GM12875 (cell line): ENCODE results near the gene TMBIM4.
"Not testable (repeated sequence)": the region's sequence is repeated elsewhere in the genome, so short reads cannot be mapped to it uniquely, and the experiment has no call there.

Experiments used
- H3K4me3 ChIP-seq: one replicate; pipeline ENCODE4 v1.5.1; 2011; ENCODE audit warnings: low read depth, low read length, control low read depth
- CTCF ChIP-seq: IDR thresholded peaks from 2 replicates; pipeline ENCODE4 v1.5.1; 2011; ENCODE audit warnings: low read depth, mild to moderate bottlenecking, control low read depth, inconsistent platforms, low read length, moderate library complexity, borderline replicate concordance; ENCODE audit not compliant: insufficient read depth

The TMBIM4 gene

GRCh38 chr12:66189889-66190288 is 20.1 kb upstream of the TMBIM4 start:
- no peak overlapping the region for H3K4me3 ChIP-seq
- TF ChIP-seq CTCF: no peak

- no peak for TF ChIP-seq CTCF
- peak overlapping the region; percentile 62 for H3K4me3 ChIP-seq
Measured at GRCh38 chr12:66189486-66189843, 19.7 kb upstream of the TMBIM4 start.

DNA sequence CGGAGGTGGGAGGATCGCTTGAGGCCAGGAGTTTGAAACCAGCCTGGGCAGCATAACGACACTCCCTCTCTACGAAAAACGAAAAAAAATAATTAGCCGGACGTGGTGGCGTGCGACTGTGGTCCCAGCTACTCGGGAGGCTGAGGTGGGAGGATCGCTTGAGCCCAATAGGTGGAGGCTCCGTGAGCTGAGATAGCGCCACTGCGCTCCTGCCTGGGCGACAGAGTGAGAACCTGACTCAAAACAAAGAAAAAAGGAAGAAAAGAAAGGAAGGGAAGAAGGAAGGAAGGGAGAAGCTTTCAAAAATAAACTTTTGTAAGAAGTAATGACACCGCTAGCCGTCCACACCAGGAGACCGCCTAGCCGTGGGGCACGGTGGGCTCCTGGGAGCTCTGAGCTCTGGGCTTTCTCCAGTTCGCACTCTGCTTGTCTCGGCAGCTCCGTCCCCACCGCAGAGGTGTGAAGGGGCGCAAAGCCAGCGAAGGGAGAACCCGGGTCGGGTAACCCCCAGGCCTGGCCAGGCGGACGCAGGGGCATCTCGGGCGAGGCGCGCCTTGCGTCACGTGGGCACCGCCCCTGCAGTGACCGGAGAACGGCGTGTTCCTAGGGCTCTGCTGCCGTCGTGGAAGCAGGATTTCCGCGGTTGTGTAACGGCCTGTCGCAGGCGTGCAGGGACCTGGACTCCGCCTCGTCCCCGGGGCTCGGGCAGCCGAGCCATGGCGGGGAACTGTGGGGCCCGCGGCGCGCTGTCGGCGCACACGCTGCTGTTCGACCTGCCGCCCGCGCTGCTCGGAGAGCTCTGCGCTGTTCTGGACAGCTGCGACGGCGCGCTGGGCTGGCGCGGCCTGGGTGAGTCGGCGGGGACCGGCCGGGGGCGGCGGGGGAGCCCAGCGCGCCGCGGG is 19.0 kb upstream of the TMBIM4 start, which contains the start of gene IRAK3:
IRAK3 (plus strand) TSS at position 631 of the 902 bp plus-strand sequence; CDS start at position 717, 86 bp downstream.
- no peak for TF ChIP-seq CTCF
- peak within 1 kb of the TSS; percentile 62 for H3K4me3 ChIP-seq

DNA sequence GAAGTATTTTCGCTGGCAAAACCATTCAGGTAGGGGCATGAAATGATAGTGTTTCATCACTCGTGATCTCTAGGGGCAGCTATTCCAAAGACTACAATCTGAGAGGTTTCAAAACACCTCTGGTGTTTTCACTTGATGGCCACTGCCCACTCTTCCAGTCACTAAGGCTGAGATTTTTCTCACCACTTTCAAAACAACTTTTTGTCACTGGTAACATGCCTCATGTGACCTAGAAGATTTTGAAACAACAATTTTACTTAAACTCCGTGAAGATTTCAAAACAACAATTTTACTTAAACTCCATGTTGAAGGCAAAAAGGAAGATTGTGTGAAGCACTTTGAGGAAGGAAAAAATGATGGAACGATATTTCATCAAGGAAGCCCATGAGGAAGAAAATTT is 18.0 kb upstream of the TMBIM4 start:
- TF ChIP-seq CTCF: no peak
- no peak overlapping the region for H3K4me3 ChIP-seq

DNA sequence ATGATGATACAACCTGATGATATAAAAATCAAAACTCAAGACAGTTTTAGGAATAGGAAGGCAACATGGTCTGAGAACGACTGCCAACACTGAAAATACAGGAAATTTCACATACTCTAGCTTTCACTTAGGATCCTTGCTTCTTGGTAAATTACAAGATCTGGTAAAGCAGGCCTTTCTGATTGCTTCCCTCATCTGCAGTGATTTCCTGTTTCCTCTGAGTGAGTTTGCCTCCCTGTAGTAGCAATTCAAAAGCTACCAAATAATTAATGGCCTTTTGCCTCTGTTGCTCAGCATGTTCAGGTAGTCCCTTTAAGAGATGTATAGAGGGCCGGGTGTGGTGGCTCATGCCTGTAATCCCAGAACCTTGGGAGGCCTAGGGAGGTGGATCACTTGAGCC is 17.2 kb upstream of the TMBIM4 start:
- no peak overlapping the region for H3K4me3 ChIP-seq
- TF ChIP-seq CTCF: no peak

- not testable (repeated sequence) for H3K4me3 ChIP-seq
Measured at GRCh38 chr12:66184822-66185221, 15.0 kb upstream of the TMBIM4 start.

DNA sequence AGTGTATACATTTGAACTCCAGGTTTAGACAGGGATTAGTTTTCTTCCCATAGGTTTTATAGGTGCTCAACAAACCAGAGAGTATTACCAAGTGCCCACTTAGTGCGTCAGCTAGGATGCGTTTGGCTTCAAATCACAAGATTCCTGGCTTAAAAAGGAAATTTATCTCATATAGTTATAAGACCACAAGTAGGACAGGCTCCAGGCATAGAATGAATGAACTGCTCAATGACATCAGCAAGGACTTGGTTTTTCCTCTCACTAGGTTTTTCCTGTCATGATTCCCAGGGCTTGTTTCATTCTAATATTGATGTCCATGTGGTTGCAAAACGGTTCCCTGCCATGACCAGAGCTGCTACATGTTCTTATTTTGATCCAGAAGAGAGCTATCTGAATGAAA is 13.2 kb upstream of the TMBIM4 start:
- no peak overlapping the region for H3K4me3 ChIP-seq
- no peak for TF ChIP-seq CTCF
